ENCODE results near the gene COL4A3.

The COL4A3 gene

GRCh38 chr2:227344231-227344630 lies 179.8 kb downstream of the COL4A3 start:
- DNase-seq (ENCODE audit: low spot score), result peak; percentile 57

- DNase-seq (ENCODE audit: low spot score), result no peak
These were observed 182.7 kb downstream of the COL4A3 start for GRCh38 chr2:227347117-227347516.

- DNase-seq (ENCODE audit: low spot score), result no peak
These were observed 183.9 kb downstream of the COL4A3 start for GRCh38 chr2:227348324-227348723.

- DNase-seq (ENCODE audit: low spot score), result no peak
These were observed 185.7 kb downstream of the COL4A3 start for GRCh38 chr2:227349989-227350612.

- DNase-seq (ENCODE audit: low spot score), result no peak
These were observed 187.2 kb downstream of the COL4A3 start for GRCh38 chr2:227351639-227352038.

GRCh38 chr2:227360351-227360750 lies 195.9 kb downstream of the COL4A3 start:
- no peak for DNase-seq (ENCODE audit: low spot score)

- DNase-seq (ENCODE audit: low spot score), result no peak
These were observed 199.3 kb downstream of the COL4A3 start for GRCh38 chr2:227363756-227364155.
